Vagina (tissue), 2 donors: ENCODE data around the gene KNOP1.

ENCODE experiments used
- CTCF ChIP-seq, 3 experiments: fragments of 450-650 bp in 2 of 3; fragments of 200-600 bp in 1 of 3; sonication (generic) in 1 of 3; IDR thresholded peaks; one replicate each; pipeline ENCODE4 v1.5.1; 2017 to 2019; ENCODE audit warnings: antibody characterized with exemption in 3 of 3, mild to moderate bottlenecking in 2 of 3, moderate library complexity in 2 of 3
- POLR2A ChIP-seq, 2 donors: fragments of 450-650 bp; IDR thresholded peaks; one replicate each; pipeline ENCODE4 v1.6.1; 2017; ENCODE audit warnings: antibody characterized with exemption in 2 of 2, mild to moderate bottlenecking in 2 of 2, moderate library complexity in 2 of 2
- POLR2AphosphoS5 ChIP-seq, 2 donors: sonication (generic); formaldehyde crosslinking; IDR thresholded peaks; one replicate each; pipeline ENCODE4 v1.9.0; 2017; ENCODE audit warnings: antibody characterized with exemption in 2 of 2, mild to moderate bottlenecking in 2 of 2, low read depth in 1 of 2; ENCODE audit not compliant: insufficient read depth in 1 of 2

- TF ChIP-seq CTCF (IDR thresholded peaks at IDR 0.05) (no peak), POLR2A (IDR thresholded peaks at IDR 0.05) (no peak), POLR2AphosphoS5 (IDR thresholded peaks at IDR 0.05; ENCODE audit: insufficient read depth in 1 of 2, low read depth in 1 of 2) (peak; percentile 29 to 57)
Measured at GRCh38 chr16:19704321-19705145, 13.5 kb downstream of the KNOP1 start.
